ENCODE results near the gene OLAH. TPM values are rescaled to one million over a fixed set of nuclear protein-coding genes. Genes with fewer than 3 reads are reported as not detected.

The OLAH gene
- total and polyA plus RNA-seq, 3 donors from 2014 or later: 6.1 to 50.6 (median 11.1) TPM

DNA sequence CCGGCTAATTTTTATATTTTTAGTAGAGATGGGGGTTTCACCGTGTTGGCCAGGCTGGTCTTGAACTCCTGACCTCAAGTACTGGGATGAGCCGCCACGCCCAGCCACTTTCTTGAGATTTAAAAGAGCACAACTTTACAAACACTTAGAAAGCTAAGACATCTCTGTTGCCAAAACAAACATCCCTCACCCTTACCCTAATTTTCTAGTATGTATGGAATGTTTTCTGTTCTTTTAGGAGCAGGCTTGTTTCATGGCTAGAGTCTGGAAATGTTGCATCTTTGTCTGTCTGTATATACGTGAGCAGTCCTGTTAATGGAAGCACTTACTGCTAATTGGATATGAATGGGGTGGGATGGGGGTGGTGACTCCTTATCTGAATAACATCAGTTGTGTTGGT, 2.9 kb downstream of the OLAH start:
- no peaks in the 10 kb centered on the region for H3K4me1 ChIP-seq
- no peak overlapping the region for H3K4me3 ChIP-seq
- H3K36me3 ChIP-seq (ENCODE audit: low read depth, missing control alignments): no peaks in the 10 kb centered on the region
- intact Hi-C loops (cut with DNase I; ENCODE audit: low total_unique reads): no loop called here
- TF ChIP-seq, protein P1, sequence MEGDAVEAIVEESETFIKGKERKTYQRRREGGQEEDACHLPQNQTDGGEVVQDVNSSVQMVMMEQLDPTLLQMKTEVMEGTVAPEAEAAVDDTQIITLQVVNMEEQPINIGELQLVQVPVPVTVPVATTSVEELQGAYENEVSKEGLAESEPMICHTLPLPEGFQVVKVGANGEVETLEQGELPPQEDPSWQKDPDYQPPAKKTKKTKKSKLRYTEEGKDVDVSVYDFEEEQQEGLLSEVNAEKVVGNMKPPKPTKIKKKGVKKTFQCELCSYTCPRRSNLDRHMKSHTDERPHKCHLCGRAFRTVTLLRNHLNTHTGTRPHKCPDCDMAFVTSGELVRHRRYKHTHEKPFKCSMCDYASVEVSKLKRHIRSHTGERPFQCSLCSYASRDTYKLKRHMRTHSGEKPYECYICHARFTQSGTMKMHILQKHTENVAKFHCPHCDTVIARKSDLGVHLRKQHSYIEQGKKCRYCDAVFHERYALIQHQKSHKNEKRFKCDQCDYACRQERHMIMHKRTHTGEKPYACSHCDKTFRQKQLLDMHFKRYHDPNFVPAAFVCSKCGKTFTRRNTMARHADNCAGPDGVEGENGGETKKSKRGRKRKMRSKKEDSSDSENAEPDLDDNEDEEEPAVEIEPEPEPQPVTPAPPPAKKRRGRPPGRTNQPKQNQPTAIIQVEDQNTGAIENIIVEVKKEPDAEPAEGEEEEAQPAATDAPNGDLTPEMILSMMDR (IDR thresholded peaks at IDR 0.05): no peak
- TF ChIP-seq POLR2A (IDR thresholded peaks at IDR 0.05): no peak
- H3K9me3 ChIP-seq: no peaks in the 10 kb centered on the region
- 34 to 52% methylated on average over 5 of the region's 5 CpGs for WGBS, 2 donors
- no peak overlapping the region for H3K27ac ChIP-seq
- no peak for DNase-seq
- no peaks in the 10 kb centered on the region for H3K27me3 ChIP-seq

DNA sequence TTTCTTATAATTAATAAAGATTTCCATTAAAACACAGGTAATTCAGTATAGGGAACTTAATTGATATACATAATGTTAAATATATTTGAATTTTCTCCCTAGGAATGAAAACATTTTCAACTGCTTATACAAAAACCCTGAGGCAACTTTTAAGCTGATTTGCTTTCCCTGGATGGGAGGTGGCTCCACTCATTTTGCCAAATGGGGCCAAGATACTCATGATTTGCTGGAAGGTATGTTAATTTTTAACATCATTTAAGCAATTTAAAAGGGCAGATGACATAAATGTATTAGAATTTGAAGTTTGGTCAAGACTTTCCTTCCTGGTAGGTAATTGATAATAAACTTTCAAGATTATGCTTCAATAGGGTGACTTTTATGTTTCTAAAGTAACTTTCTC, 5.8 kb downstream of the OLAH start:
- H3K4me3 ChIP-seq: no peak overlapping the region
- no peak for DNase-seq
- H3K27me3 ChIP-seq: no peaks in the 10 kb centered on the region
- H3K27ac ChIP-seq: no peak overlapping the region
- intact Hi-C loops (cut with DNase I; ENCODE audit: low total_unique reads): no loop called here
- TF ChIP-seq POLR2A (IDR thresholded peaks at IDR 0.05): no peak
- TF ChIP-seq, protein P1 (IDR thresholded peaks at IDR 0.05): no peak
- H3K36me3 ChIP-seq (ENCODE audit: low read depth, missing control alignments): no peaks in the 10 kb centered on the region
- H3K4me1 ChIP-seq: no peaks in the 10 kb centered on the region
- H3K9me3 ChIP-seq: no peaks in the 10 kb centered on the region

DNA sequence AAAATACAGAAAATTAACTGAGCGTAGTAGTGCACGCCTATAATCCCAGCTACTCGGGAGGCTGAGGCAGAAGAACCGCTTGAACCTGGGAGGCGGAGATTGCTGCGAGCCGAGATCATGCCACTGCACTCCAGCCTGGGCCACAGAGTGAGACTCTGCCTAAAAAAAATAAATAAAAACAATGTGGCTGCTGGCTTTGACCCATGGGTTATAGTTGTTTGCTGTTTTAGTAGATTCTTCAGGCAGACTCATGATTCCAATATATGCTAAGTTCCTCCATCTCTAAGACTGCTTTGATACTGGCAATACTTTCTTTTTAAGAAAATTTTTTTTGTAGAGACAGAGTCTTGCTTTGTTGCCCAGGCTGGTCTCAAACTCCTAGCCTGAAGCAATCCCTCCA, 8.4 kb downstream of the OLAH start:
- no peak for DNase-seq
- 86 to 92% methylated on average over 7 of the region's 7 CpGs for WGBS, 2 donors
- no peaks in the 10 kb centered on the region for H3K9me3 ChIP-seq
- TF ChIP-seq, protein P1 (IDR thresholded peaks at IDR 0.05): no peak
- TF ChIP-seq POLR2A (IDR thresholded peaks at IDR 0.05): no peak
- no peaks in the 10 kb centered on the region for H3K27me3 ChIP-seq
- intact Hi-C loops (cut with DNase I; ENCODE audit: low total_unique reads): no loop called here
- no peak overlapping the region for H3K27ac ChIP-seq
- no peaks in the 10 kb centered on the region for H3K4me1 ChIP-seq
- no peaks in the 10 kb centered on the region for H3K36me3 ChIP-seq (ENCODE audit: low read depth, missing control alignments)
- H3K4me3 ChIP-seq: no peak overlapping the region

DNA sequence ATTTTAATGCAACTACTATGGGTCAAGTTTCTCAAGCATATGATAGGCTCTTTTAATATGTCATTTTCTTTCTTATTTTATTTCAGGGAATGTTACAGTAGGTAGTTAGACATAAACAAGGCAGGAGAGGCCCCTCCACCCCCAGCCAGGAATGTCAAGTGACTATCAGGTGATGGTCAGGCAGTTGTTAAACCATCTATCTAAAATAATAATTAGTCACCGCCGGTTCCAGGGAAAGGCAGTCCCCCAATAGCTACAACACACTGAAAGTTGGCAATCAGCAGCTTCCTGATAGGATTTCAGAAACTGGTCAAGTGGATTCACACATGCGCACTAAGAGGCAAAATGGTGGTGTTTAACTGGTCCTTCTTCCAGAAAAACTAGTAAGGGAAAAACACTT, 9.3 kb downstream of the OLAH start:
- Histone ChIP-seq H3K9me3 (no peaks in the 10 kb centered on the region), H3K4me3 (no peak overlapping the region), H3K36me3 (ENCODE audit: low read depth, missing control alignments) (no peaks in the 10 kb centered on the region), H3K27ac (no peak overlapping the region), H3K4me1 (no peaks in the 10 kb centered on the region), H3K27me3 (no peaks in the 10 kb centered on the region)
- intact Hi-C loops (cut with DNase I; ENCODE audit: low total_unique reads): no loop called here
- no peak for DNase-seq
- TF ChIP-seq, protein P1 (IDR thresholded peaks at IDR 0.05): no peak
- TF ChIP-seq POLR2A (IDR thresholded peaks at IDR 0.05): no peak
- WGBS, 2 donors: 80 to 88% methylated on average over 2 to 3 of the region's 3 CpGs

DNA sequence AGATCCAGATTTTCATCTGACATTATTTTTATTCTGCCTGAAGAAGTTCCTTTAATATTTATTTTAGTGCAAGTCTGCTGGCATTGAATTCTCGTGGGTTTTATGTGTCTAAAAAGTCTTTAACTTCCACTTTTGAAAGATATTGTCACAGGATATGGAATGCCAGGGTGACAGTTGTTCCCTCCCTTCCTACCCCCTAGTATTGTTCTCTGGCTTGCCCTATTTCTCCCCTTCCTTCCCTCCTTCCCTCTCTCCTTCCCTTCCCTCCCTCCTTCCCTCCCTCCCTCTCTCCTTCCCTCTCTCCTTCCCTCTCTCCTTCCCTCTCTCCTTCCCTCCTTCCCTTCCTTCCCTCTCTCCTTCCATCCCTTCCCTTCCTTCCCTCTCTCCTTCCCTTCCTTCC, 14.9 kb downstream of the OLAH start:
- H3K36me3 ChIP-seq (ENCODE audit: low read depth, missing control alignments): no peaks in the 10 kb centered on the region
- H3K27ac ChIP-seq: no peak overlapping the region
- H3K4me3 ChIP-seq: no peak overlapping the region
- no peak for DNase-seq
- WGBS, 2 donors: 58 to 90% methylated on average over 1 of the region's 1 CpG
- H3K4me1 ChIP-seq: no peaks in the 10 kb centered on the region
- H3K9me3 ChIP-seq: no peaks in the 10 kb centered on the region
- intact Hi-C loops (cut with DNase I; ENCODE audit: low total_unique reads): no loop called here
- no peaks in the 10 kb centered on the region for H3K27me3 ChIP-seq
- no peak for TF ChIP-seq POLR2A (IDR thresholded peaks at IDR 0.05)
- TF ChIP-seq, protein P1 (IDR thresholded peaks at IDR 0.05): no peak

Data from testis (tissue), 3 donors.